Measurements from ENCODE around the gene KRTAP5-4. TPM values are rescaled to one million over a fixed set of nuclear protein-coding genes. Genes with fewer than 3 reads are reported as not detected.
"Not testable (repeated sequence)": the region's sequence is repeated elsewhere in the genome, so short reads cannot be mapped to it uniquely, and the experiment has no call there.

KRTAP5-4 gene
- total RNA-seq, 1 donor from 2014 or later: not detected

DNA sequence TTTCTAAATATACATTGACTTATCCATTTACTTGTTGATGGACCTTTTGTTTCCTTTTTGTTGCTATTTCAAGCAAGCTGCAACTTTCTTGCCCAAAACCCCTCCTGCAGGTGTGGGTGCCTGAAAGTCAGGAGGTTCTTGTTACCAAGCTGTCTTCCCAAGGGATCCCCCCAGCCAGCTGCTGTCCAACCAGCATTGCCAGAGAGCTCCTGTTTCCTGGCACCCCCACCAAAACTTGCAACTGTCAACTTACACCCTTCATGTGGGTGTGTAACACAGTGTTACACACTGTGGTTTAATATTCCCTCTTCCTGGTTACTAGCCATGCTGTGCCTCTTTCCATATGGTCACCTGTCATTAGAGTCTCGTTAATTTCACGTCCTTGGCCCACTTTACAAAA, 35.2 kb downstream of the KRTAP5-4 start:
- Histone ChIP-seq H3K9me3 (ENCODE audit: insufficient read depth, low read depth, low read length) (no peaks in the 10 kb centered on the region), H3K4me3 (ENCODE audit: insufficient read depth, low read depth, low read length) (no peak overlapping the region), H3K36me3 (ENCODE audit: insufficient read depth, low read length) (no peaks in the 10 kb centered on the region), H3K27ac (ENCODE audit: low read depth, low read length) (no peak overlapping the region), H3K79me2 (ENCODE audit: insufficient read depth, low read length) (no peaks in the 10 kb centered on the region), H3K9ac (ENCODE audit: low read length) (no peak overlapping the region), H3K27me3 (ENCODE audit: insufficient read depth, low read length) (peaks cover 17% of the 10 kb centered on the region), H3K4me2 (ENCODE audit: low read length) (no peak overlapping the region), H3K4me1 (ENCODE audit: insufficient read depth, low read length) (no peaks in the 10 kb centered on the region), H4K20me1 (ENCODE audit: insufficient read depth, low read length) (no peaks in the 10 kb centered on the region), H2AFZ (ENCODE audit: low read depth, low read length) (no peak overlapping the region)
- peaks cover 36% of the 10 kb centered on the region for H3K27me3 Mint-ChIP-seq (ENCODE audit: low read depth, unreplicated experiment)
- H3K36me3 Mint-ChIP-seq (ENCODE audit: low read depth, unreplicated experiment): peaks cover 3% of the 10 kb centered on the region
- peaks cover 5% of the 10 kb centered on the region for H3K4me1 Mint-ChIP-seq (ENCODE audit: low read depth, unreplicated experiment)
- no peaks in the 10 kb centered on the region for H3K9me3 Mint-ChIP-seq (ENCODE audit: unreplicated experiment)
- DNase-seq (ENCODE audit: low read depth) (no peak), FAIRE-seq (no peak)
- TF ChIP-seq, protein P1, sequence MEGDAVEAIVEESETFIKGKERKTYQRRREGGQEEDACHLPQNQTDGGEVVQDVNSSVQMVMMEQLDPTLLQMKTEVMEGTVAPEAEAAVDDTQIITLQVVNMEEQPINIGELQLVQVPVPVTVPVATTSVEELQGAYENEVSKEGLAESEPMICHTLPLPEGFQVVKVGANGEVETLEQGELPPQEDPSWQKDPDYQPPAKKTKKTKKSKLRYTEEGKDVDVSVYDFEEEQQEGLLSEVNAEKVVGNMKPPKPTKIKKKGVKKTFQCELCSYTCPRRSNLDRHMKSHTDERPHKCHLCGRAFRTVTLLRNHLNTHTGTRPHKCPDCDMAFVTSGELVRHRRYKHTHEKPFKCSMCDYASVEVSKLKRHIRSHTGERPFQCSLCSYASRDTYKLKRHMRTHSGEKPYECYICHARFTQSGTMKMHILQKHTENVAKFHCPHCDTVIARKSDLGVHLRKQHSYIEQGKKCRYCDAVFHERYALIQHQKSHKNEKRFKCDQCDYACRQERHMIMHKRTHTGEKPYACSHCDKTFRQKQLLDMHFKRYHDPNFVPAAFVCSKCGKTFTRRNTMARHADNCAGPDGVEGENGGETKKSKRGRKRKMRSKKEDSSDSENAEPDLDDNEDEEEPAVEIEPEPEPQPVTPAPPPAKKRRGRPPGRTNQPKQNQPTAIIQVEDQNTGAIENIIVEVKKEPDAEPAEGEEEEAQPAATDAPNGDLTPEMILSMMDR (IDR thresholded peaks at IDR 0.05; ENCODE audit: insufficient read depth, low read depth, low read length): no peak
- TF ChIP-seq EZH2 (IDR thresholded peaks at IDR 0.05; ENCODE audit: insufficient read depth, low read length): no peak
- no peak overlapping the region for H3K27ac Mint-ChIP-seq (ENCODE audit: unreplicated experiment)
- no peak overlapping the region for H3K4me3 Mint-ChIP-seq (ENCODE audit: unreplicated experiment)

DNA sequence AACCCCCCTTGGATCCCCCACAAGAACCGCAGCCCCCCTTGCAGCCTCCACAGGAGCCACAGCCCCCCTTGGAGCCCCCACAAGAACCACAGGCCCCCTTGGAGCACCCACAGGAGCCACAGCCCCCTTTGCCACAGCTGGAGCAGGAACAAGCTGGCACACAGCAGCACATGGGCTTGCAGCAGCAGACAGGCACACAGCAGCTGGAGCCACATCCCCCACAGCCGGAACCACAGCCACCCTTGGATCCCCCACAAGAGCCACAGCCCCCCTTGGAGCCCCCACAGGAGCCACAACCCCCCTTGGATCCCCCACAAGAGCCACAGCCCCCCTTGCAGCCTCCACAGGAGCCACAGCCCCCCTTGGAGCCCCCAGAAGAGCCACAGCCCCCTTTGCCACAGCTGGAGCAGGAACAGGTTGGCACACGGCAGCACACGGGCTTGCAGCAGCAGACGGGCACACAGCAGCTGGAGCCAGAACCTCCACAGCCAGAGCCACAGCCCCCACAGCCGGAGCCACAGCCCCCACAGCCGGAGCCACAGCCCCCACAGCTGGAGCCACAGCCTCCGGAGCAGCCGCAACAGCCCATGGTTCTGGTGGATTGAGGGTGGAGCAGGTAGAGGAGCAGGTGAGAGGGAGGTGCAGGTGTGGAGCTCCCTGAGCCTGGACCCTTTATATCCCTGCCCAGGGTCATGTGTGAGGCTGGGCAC, 37.1 kb downstream of the KRTAP5-4 start, which contains the start of gene KRTAP5-1:
KRTAP5-1 (minus strand) TSS at position 623 of the 710 bp plus-strand sequence; CDS start at position 589, 34 bp downstream.
- peaks cover 11% of the 10 kb centered on the region for H3K27me3 ChIP-seq (ENCODE audit: insufficient read depth, low read length)
- not testable (repeated sequence) for H3K36me3 Mint-ChIP-seq (ENCODE audit: low read depth, unreplicated experiment); H3K4me2 ChIP-seq (ENCODE audit: low read length); FAIRE-seq; H4K20me1 ChIP-seq (ENCODE audit: insufficient read depth, low read length); H3K27ac ChIP-seq (ENCODE audit: low read depth, low read length); H3K4me3 ChIP-seq (ENCODE audit: insufficient read depth, low read depth, low read length); H3K9me3 ChIP-seq (ENCODE audit: insufficient read depth, low read depth, low read length); H3K4me3 Mint-ChIP-seq (ENCODE audit: unreplicated experiment); H3K9ac ChIP-seq (ENCODE audit: low read length); H3K9me3 Mint-ChIP-seq (ENCODE audit: unreplicated experiment); H2AFZ ChIP-seq (ENCODE audit: low read depth, low read length); H3K27ac Mint-ChIP-seq (ENCODE audit: unreplicated experiment); H3K4me1 Mint-ChIP-seq (ENCODE audit: low read depth, unreplicated experiment); H3K36me3 ChIP-seq (ENCODE audit: insufficient read depth, low read length); H3K79me2 ChIP-seq (ENCODE audit: insufficient read depth, low read length); DNase-seq (ENCODE audit: low read depth); H3K4me1 ChIP-seq (ENCODE audit: insufficient read depth, low read length)
- peaks cover 35% of the 10 kb centered on the region for H3K27me3 Mint-ChIP-seq (ENCODE audit: low read depth, unreplicated experiment)

DNA sequence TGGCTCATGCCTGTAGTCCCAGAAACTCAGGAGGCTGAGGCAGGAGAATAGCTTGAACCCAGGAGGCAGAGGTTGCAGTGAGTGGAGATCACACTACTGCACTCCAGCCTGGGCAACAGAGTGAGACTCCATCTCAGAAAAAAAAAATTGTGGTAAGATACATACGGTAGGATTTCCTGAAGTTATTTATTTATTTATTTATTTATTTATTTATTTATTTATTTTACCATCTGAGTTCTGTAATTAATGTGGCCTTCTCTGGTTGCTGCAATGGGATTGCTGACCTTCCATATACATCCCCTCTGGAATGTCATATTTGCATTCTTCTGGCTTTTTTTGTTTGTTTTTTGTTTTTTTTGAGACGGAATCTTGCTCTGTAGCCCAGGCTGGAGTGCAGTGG, 39.0 kb downstream of the KRTAP5-4 start:
- not testable (repeated sequence) for FAIRE-seq

More for the DNA sequence above, 39.0 kb downstream of the KRTAP5-4 start:
- not testable (repeated sequence) for DNase-seq (ENCODE audit: low read depth); H3K9me3 ChIP-seq (ENCODE audit: insufficient read depth, low read depth, low read length); H3K27ac Mint-ChIP-seq (ENCODE audit: unreplicated experiment); H3K79me2 ChIP-seq (ENCODE audit: insufficient read depth, low read length); H3K4me1 Mint-ChIP-seq (ENCODE audit: low read depth, unreplicated experiment); H3K36me3 Mint-ChIP-seq (ENCODE audit: low read depth, unreplicated experiment); H3K27ac ChIP-seq (ENCODE audit: low read depth, low read length); H3K9ac ChIP-seq (ENCODE audit: low read length); H3K4me1 ChIP-seq (ENCODE audit: insufficient read depth, low read length); H3K4me3 ChIP-seq (ENCODE audit: insufficient read depth, low read depth, low read length); H3K4me2 ChIP-seq (ENCODE audit: low read length); H3K27me3 ChIP-seq (ENCODE audit: insufficient read depth, low read length); H2AFZ ChIP-seq (ENCODE audit: low read depth, low read length); H3K4me3 Mint-ChIP-seq (ENCODE audit: unreplicated experiment); H3K36me3 ChIP-seq (ENCODE audit: insufficient read depth, low read length); H4K20me1 ChIP-seq (ENCODE audit: insufficient read depth, low read length)
- H3K27me3 Mint-ChIP-seq (ENCODE audit: low read depth, unreplicated experiment): peaks cover 36% of the 10 kb centered on the region
- peaks cover 10% of the 10 kb centered on the region for H3K9me3 Mint-ChIP-seq (ENCODE audit: unreplicated experiment)

Data from astrocyte (in vitro differentiated cells and primary cell).